SU-DHL-6 (cell line): ENCODE measurements around the gene FBXW7.

Experiments used
- H2AFZ ChIP-seq: fragments of 200-600 bp; sonication (generic); 2 replicates; pipeline ENCODE4 v1.6.1; 2014; ENCODE audit warnings: low read depth, mild to moderate bottlenecking, moderate library complexity, mixed read lengths, antibody characterized with exemption, low read length; ENCODE audit not compliant: severe bottlenecking
- H3F3A ChIP-seq: fragments of 200-600 bp; shearing (Covaris generic); 2 replicates; pipeline ENCODE4 v1.6.0; 2016; ENCODE audit warnings: antibody characterized with exemption, mild to moderate bottlenecking; ENCODE audit not compliant: insufficient read depth
- H3K27ac ChIP-seq: fragments of 200-600 bp; sonication (generic); 2 replicates; pipeline ENCODE4 v1.5.1; 2016; ENCODE audit warnings: low read depth, mild to moderate bottlenecking, low read length, moderate library complexity, mixed read lengths
- H3K27me3 ChIP-seq: fragments of 200-600 bp; sonication (generic), shearing (Covaris generic); 2 replicates; pipeline ENCODE4 v1.6.0; 2014; ENCODE audit warnings: mild to moderate bottlenecking, low read length
- H3K36me3 ChIP-seq: fragments of 200-600 bp; sonication (generic); 2 replicates; pipeline ENCODE4 v1.6.1; 2014; ENCODE audit warnings: mild to moderate bottlenecking, low read length, mixed read lengths
- H3K4me2 ChIP-seq: fragments of 300-600, 200-600 bp; shearing (Covaris generic), sonication (generic); 2 replicates; pipeline ENCODE4 v1.6.0; 2014; ENCODE audit warnings: low read length, low read depth, mild to moderate bottlenecking; ENCODE audit not compliant: poor library complexity, severe bottlenecking
- H3K4me3 ChIP-seq: fragments of 200-600 bp; sonication (generic); 2 replicates; pipeline ENCODE4 v1.5.1; 2014; ENCODE audit warnings: antibody characterized with exemption, low read length, mild to moderate bottlenecking, mixed read lengths; ENCODE audit not compliant: insufficient read depth, poor library complexity, severe bottlenecking
- H3K79me2 ChIP-seq: fragments of 200-600 bp; sonication (generic); 2 replicates; pipeline ENCODE4 v1.6.1; 2014; ENCODE audit warnings: mild to moderate bottlenecking, low read length, moderate library complexity; ENCODE audit not compliant: insufficient read depth
- H3K9ac ChIP-seq: fragments of 200-600 bp; sonication (generic); 2 replicates; pipeline ENCODE4 v1.7.0; 2014; ENCODE audit warnings: mild to moderate bottlenecking, low read length
- H3K9me2 ChIP-seq: fragments of 200-600 bp; sonication (generic); replicated peaks from 2 replicates; pipeline ENCODE4 v1.6.1; 2014; ENCODE audit warnings: low read length; ENCODE audit not compliant: insufficient read depth
- H3K9me3 ChIP-seq: fragments of 200-600 bp; sonication (generic); 2 replicates; pipeline ENCODE4 v1.6.1; 2014; ENCODE audit warnings: low read length, mixed read lengths; ENCODE audit not compliant: insufficient read depth
- H4K20me1 ChIP-seq: fragments of 200-600 bp; sonication (generic); 2 replicates; pipeline ENCODE4 v1.6.1; 2014; ENCODE audit warnings: low read depth, mild to moderate bottlenecking, antibody characterized with exemption, low read length, moderate library complexity, mixed read lengths
- CTCF ChIP-seq: fragments of 200-600 bp; sonication (generic); IDR thresholded peaks from one replicate; pipeline ENCODE4 v1.5.1; 2017; ENCODE audit warnings: antibody characterized with exemption, mild to moderate bottlenecking, low read length, moderate library complexity; ENCODE audit not compliant: insufficient read depth, poor library complexity, severe bottlenecking
- EZH2phosphoT487 ChIP-seq: fragments of 200-600 bp; sonication (generic), shearing (Covaris generic); conservative IDR thresholded peaks from 2 replicates; pipeline ENCODE4 v1.6.1; 2018; ENCODE audit warnings: mild to moderate bottlenecking, antibody characterized with exemption, low read length, moderate library complexity, mixed read lengths

Gene FBXW7

GRCh38 chr4:152436384-152436783 lies 99.5 kb downstream of the FBXW7 start:
- H3K9me2 ChIP-seq = no peaks in the 10 kb centered on the region
- H3K9me3 ChIP-seq = 0 out of 2 replicates have a peak, but pooled peaks cover 4% of the 10 kb centered on the region
- H2AFZ ChIP-seq = no peak overlapping the region
- H3K9ac ChIP-seq = no peak overlapping the region
- H3K4me2 ChIP-seq = no peak overlapping the region
- no peaks in the 10 kb centered on the region for H3K27me3 ChIP-seq
- no peaks in the 10 kb centered on the region for H4K20me1 ChIP-seq
- no peak overlapping the region for H3K4me3 ChIP-seq
- H3K79me2 ChIP-seq = peaks cover 76% of the 10 kb centered on the region
- H3K27ac ChIP-seq = no peak overlapping the region
- no peaks in the 10 kb centered on the region for H3K36me3 ChIP-seq
- TF ChIP-seq CTCF = no peak
- TF ChIP-seq EZH2phosphoT487 = no peak
- H3F3A ChIP-seq = no peaks in the 10 kb centered on the region

GRCh38 chr4:152434011-152434410 lies 101.9 kb downstream of the FBXW7 start:
- no peaks in the 10 kb centered on the region for H4K20me1 ChIP-seq
- H2AFZ ChIP-seq = no peak overlapping the region
- TF ChIP-seq EZH2phosphoT487 (no peak), CTCF (no peak)
- no peaks in the 10 kb centered on the region for H3K27me3 ChIP-seq
- no peaks in the 10 kb centered on the region; the same call in 1 of the 2 replicates for H3F3A ChIP-seq
- no peak overlapping the region for H3K27ac ChIP-seq
- H3K9ac ChIP-seq = no peak overlapping the region
- no peaks in the 10 kb centered on the region for H3K9me2 ChIP-seq
- H3K79me2 ChIP-seq = peaks cover 67% of the 10 kb centered on the region
- H3K4me2 ChIP-seq = peak overlapping the region; percentile 31
- H3K4me3 ChIP-seq = no peak overlapping the region
- no peaks in the 10 kb centered on the region for H3K36me3 ChIP-seq
- H3K9me3 ChIP-seq = 0 out of 2 replicates have a peak, but pooled peaks cover 4% of the 10 kb centered on the region

- Histone ChIP-seq H3K27me3 (no peaks in the 10 kb centered on the region), H3K9me3 (0 out of 2 replicates have a peak, but pooled peaks cover 2% of the 10 kb centered on the region), H3K9me2 (no peaks in the 10 kb centered on the region), H3F3A (no peaks in the 10 kb centered on the region; the same call in 1 of the 2 replicates), H3K36me3 (no peaks in the 10 kb centered on the region), H3K4me3 (no peak overlapping the region), H3K4me2 (no peak overlapping the region), H2AFZ (no peak overlapping the region), H3K9ac (no peak overlapping the region), H3K79me2 (peaks cover 52% of the 10 kb centered on the region), H4K20me1 (no peaks in the 10 kb centered on the region), H3K27ac (no peak overlapping the region)
- TF ChIP-seq EZH2phosphoT487 = no peak
- TF ChIP-seq CTCF = no peak
These were observed 104.1 kb downstream of the FBXW7 start for GRCh38 chr4:152431784-152432183.
